Measurements from ENCODE around the gene PAM. TPM values are rescaled to one million over a fixed set of nuclear protein-coding genes. Genes with fewer than 3 reads are reported as not detected.
A peak's percentile ranks its signal among the peaks of the same experiment; 100 is the strongest.

Gene PAM
- total and polyA plus RNA-seq, 2 of the 8 experiments (the other 6 are each of a cell fraction or from before 2014, with no cell fraction given): 30.4 to 67.8 TPM

- Histone ChIP-seq H4K91ac (replicated peaks; ENCODE audit: insufficient read length, low read length) (no peak overlapping the region), H3K79me1 (ENCODE audit: low read depth, low read length) (no peaks in the 10 kb centered on the region), H3K18ac (ENCODE audit: extremely low read depth, low read length) (no peak overlapping the region), H3K4me3 (ENCODE audit: extremely low read depth in 1 of 4, insufficient read depth in 2 of 4, low read depth in 3 of 4, low read length in 4 of 4) (no peak overlapping the region), H3K4ac (replicated peaks; ENCODE audit: insufficient read length, low read depth, low read length) (no peak overlapping the region), H4K8ac (ENCODE audit: extremely low read depth, insufficient read depth, low read length) (no peak overlapping the region), H3K36me3 (ENCODE audit: control insufficient read depth in 2 of 4, insufficient read depth in 4 of 4, low read length in 3 of 4) (no peaks in the 10 kb centered on the region; a peak in 1 of 8 replicates), H4K5ac (ENCODE audit: insufficient read length, low read depth, low read length) (no peak overlapping the region), H2AFZ (ENCODE audit: low read length) (no peak overlapping the region), H3K14ac (ENCODE audit: insufficient read length) (no peak overlapping the region), H2BK20ac (ENCODE audit: low read length) (no peak overlapping the region), H3K9me3 (ENCODE audit: insufficient read depth in 2 of 2, low read depth in 1 of 2, low read length in 1 of 2) (no peaks in the 10 kb centered on the region), H2BK12ac (ENCODE audit: low read depth, low read length) (no peak overlapping the region), H2BK15ac (ENCODE audit: low read length) (no peak overlapping the region), H4K20me1 (replicated peaks in 1 of 2; ENCODE audit: control insufficient read depth in 1 of 2, insufficient read depth in 2 of 2, low read length in 2 of 2) (no peaks in the 10 kb centered on the region), H3K23me2 (ENCODE audit: low read depth, low read length) (no peaks in the 10 kb centered on the region), H3K27me3 (replicated peaks in 1 of 4; ENCODE audit: control insufficient read depth in 3 of 4, extremely low read depth in 1 of 4, insufficient read depth in 3 of 4, low read length in 3 of 4) (no peaks in the 10 kb centered on the region), H3K56ac (replicated peaks; ENCODE audit: insufficient read length, low read depth, low read length) (no peak overlapping the region), H3K4me1 (replicated peaks in 1 of 4; ENCODE audit: control insufficient read depth in 3 of 4, insufficient read depth in 4 of 4, low read length in 3 of 4) (no peaks in the 10 kb centered on the region), H3K9ac (replicated peaks in 1 of 4; ENCODE audit: extremely low read depth in 1 of 4, low read depth in 3 of 4, low read length in 3 of 4) (no peak overlapping the region), H3K79me2 (ENCODE audit: control insufficient read depth in 1 of 2, insufficient read depth in 2 of 2, low read length in 2 of 2) (no peaks in the 10 kb centered on the region), H2BK5ac (ENCODE audit: low read depth, low read length) (no peak overlapping the region), H2AK5ac (ENCODE audit: low read depth, low read length) (no peak overlapping the region), H3K4me2 (ENCODE audit: insufficient read depth in 1 of 2, low read depth in 2 of 2, low read length in 2 of 2) (no peak overlapping the region), H3K27ac (ENCODE audit: low read depth, low read length) (no peak overlapping the region), H2BK120ac (replicated peaks; ENCODE audit: low read depth, low read length) (no peak overlapping the region), H3K23ac (ENCODE audit: insufficient read length) (no peak overlapping the region)
- CTCF ChIA-PET (ENCODE audit: partially characterized antibody): interaction anchor here (2.9 kb wide), 1 partner anchor 15 kb away, joined by 15 read pairs; no protein-coding TSS in a partner anchor
- no peak for DNase-seq (ENCODE audit: low read depth in 1 of 2, low spot score in 2 of 2)
- WGBS, 2 experiments (ENCODE audit: extremely low coverage in 1 of 2, insufficient coverage in 1 of 2, insufficient read length in 1 of 2, insufficient replicate concordance in 2 of 2, low coverage in 1 of 2, low lambda C conversion rate in 2 of 2, missing lambda C conversion rate in 1 of 2): 90% methylated on average over 2 of the region's 2 CpGs; no CpG with 5 or more reads in 1 of the 2 experiments
- FAIRE-seq: no peak
- TF ChIP-seq YY1 (IDR thresholded peaks at IDR 0.05; ENCODE audit: low read depth, low read length) (no peak), CBX8 (IDR thresholded peaks at IDR 0.05; ENCODE audit: borderline replicate concordance, low read depth, low read length) (no peak), MAFK (IDR thresholded peaks at IDR 0.05; ENCODE audit: low read depth, low read length) (peak; percentile 55; the same call in 1 of the 2 replicates)
- POLR2A ChIA-PET (ENCODE audit: partially characterized antibody): interaction anchor here (1.4 kb wide), 1 partner anchor 12 kb away, joined by 3 read pairs; no protein-coding TSS in a partner anchor
Measured at GRCh38 chr5:102956599-102956998, 201.5 kb downstream of the PAM start.

Data from H1 (cell line).